DMS79 treated with DMSO at 0.1 percent for 48 hours (cell line): ENCODE results near the gene PEF1.

Experiments used
- DNase-seq: peaks from one replicate; lab custom pipeline; 2025; lab: John Stamatoyannopoulos, UW

PEF1 gene, protein sequence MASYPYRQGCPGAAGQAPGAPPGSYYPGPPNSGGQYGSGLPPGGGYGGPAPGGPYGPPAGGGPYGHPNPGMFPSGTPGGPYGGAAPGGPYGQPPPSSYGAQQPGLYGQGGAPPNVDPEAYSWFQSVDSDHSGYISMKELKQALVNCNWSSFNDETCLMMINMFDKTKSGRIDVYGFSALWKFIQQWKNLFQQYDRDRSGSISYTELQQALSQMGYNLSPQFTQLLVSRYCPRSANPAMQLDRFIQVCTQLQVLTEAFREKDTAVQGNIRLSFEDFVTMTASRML

DNA sequence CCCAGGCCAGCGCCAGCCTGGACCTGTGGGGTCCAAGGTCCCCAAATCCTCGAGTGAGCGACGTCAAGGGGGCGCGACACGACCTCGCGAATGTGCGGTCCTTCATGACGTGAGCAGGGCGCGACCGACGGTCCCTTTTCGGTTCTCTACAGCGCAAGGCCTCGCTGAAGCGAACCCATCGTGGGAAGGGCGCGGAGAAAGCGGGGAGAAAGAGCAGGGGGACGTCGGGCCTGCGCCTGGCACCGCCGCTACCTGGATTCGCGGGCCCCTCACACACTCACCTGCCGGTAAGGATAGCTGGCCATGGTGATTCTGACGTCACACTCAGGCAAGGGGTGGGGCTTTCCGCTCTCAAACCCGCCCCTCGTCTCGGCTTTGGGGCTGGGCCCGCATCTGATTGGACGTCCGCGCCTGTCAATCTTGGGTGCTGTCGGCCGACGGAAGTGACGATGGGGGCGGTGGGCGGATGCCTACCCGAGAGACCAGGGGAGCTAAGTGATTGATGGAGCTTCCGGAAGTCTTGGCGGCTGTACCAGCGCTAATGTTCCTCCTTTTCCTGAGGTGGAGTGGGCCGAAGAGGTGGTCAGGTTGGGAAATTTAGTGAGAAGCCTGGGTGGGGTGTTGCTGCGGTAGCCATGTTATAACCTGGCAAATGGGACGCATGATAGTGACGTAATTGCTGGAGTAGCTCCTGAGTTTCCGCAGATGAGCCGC, at the start of gene PEF1:
Gene PEF1 (minus strand): TSS at position 317 of the 714 bp plus-strand sequence. CDS start 12 bp downstream, at position 305.
- DNase-seq, result peak; percentile 99

DNA sequence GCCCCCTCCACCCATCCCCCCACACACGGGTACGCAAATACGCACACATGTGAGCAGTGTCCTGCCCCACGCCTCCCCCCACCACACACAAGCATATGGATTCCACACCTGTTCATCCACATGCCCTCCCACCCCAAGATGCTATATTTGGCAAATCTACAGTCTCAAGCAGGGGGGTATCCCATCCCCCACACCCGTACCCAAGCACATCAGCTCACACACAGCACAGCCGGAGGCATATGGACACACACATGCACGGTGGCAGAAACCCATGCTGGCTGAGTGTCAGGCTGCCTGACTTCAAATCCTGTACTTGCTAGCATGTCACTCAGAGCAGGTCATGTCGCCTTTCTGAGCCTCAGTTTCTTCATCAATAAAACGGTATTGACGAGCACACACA, 48.6 kb upstream of the PEF1 start:
- no peak for DNase-seq

DNA sequence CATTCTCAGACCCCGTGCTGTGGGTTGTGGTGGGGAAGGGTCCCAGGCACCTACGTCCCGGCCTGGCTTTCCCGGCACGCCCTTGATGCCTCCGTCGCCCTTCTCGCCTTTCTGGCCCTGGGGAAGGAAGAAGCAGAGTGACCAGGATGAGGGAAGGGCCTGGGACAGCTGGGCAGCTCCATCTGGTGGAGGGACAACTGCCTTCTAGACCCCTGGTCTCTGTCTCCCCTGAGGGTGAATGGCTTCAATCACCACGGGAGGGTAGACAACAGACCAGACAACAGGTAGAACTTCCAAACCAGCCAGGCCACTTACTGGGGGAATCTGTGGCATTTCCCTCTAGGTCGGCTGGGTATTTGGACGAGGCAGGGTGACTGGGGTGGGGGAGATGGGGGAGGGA, 47.3 kb upstream of the PEF1 start:
- no peak for DNase-seq

DNA sequence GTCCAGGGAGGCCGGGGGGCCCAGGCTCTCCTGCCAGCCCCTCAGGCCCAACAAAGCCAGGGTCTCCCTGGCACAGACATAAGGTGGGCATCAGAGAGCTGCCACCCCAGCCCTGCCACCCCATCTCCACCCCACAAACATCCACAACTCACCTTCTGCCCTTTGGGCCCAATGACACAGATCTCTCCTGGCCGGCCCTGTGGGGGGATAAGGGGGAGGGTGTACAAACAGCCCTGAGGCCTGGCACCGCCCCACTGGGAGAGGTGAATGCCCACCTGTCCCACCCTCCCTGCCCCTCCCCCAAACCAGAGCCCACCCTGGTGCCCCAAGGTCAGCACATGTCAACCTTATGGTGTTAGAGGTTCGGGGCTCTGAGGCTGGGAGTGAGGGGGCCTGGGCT, 46.8 kb upstream of the PEF1 start:
- no peak for DNase-seq

DNA sequence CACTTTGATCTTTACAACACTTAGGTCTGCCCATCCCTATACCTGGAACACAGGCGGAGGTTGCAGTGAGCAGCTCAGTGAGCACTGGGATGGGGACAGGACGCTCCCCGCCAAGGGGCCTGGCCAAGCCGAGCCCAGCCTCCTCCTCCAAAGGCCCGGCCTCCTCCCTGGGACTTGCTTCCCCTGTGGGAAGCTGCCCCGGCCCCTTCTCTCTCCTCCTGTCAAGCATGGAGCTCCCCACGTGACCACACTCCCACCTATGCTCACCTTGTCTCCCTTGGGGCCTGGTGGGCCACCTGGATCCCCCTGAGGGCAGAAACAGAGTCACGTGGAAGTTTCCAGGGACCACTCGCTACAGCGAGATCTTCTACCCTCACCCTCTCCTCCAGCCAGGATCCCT, 46.2 kb upstream of the PEF1 start:
- DNase-seq, result no peak

DNA sequence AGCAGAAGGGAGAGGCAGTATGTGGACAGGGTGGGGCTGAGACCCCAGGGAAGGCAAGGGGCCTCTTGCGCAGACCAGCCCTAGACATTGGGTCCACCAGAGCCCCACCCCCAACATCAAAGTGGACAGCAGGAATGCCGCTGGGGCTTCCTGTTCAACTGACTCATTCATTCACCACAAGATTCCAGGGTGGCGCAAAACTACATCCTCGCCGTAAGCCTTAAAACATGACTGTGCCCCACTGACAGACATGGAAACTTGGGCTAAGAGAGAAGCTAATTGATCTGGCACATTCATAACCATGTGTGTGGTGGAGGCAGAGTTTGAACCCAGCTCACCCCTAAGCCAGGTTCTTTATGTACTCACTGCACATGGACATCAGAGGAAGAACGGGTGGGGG, 45.2 kb upstream of the PEF1 start:
- no peak for DNase-seq

DNA sequence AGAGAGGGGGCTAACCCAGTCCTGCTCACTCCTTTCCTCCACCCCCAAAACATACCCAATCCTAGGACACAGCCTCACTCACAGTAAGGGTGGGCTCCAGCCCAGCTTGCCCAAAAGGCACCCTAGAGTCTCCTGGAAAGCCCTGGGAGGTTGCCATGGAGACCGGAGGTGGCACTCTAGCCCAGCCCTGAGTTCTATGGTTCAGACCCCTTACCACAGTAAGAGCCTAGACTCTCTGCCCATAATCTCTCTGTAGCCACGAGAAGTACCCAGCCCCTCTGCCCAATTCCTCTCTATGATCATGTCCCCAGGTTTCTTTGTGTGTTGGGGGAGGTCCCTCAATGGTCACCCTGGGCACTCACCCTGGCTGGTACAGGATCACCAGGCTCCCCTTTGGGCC, 44.7 kb upstream of the PEF1 start:
- no peak for DNase-seq

DNA sequence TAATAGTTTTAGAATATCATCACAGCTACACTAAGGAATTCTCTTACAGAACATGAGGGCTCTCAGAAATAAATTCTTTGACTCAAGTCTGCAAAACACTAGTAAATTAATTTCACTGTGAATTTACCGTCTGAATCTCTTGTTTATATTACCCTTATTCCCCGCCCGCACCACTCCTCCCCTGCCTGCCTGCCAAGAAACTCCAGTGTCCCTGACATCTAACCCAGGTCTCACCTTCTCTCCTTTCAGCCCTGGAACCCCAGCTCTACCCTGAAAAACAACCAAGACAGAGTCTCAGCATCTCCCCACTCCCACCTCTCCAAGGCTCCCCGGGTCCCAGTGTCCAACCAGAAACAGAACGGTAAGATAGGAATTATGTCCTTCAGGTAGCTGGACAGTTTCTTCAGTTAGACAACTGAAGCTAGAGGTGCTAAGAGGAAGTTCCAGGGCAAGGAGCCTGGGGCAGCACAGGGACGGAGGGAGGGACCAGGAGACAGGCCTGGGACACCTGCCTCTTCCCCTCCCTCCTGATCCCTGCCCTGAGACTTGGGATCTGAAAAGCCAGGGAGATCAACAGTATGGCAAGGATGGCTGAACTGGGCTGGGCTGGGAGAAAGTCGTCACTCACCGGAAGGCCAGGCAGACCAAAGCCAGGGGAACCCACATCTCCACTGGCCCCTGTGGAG, 43.7 kb upstream of the PEF1 start:
- DNase-seq, result no peak

DNA sequence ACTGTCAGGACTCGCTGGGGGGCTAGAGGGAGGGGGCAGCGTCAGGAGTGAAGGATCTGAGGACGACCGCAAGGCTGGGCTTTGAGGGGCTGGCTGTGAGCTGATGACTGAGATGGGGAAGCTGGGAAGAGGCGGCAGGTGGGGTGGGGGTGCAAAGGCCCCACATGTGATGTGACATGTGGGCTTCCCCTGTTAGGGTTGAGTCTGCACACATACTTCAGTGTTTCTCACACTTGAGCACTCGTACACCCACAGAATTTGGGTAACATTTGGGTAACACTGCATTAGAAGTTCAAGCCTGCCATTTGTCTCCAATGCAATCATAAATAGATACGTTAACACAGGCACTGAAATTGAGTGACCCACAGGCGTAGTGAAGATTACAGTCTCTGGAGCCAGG, 42.9 kb upstream of the PEF1 start:
- no peak for DNase-seq

DNA sequence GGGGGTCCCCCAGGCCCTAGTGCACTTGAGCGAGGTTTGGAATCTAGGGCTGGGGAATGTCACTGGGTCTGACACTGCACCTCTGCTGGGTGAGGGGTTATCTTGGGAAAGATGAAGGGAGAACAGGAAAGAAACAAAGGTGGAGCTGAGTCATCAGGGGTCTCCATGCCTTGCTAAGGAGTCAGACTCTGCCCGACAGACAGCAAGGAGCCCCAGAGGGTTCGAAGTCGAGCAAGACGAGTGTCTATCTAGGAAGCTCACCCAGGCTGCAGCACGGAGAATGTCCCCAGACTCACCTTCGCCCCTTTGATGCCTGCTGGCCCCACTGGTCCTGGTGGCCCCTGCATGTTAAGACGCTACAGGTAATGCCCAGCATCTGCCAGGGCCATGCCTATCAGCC, 41.1 kb upstream of the PEF1 start:
- DNase-seq, result no peak

DNA sequence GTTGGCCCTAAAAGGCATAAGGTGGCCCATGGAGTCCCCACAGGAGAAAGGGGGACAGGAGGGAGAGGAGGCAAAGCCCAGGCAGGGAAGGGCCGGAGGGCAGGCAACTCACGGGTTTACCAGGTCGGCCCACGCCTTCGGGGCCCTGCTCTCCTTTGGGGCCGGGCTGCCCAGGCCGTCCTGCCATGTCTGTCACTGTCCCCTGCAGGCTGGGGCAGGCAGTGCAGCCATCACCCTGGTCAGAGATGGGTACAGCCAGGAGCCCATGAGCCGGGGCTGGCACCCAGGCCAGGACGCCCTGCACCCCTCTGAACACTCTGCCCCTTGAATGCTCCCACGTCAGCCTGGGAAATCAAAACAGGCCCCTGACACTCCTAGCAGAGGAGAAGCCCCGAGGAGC, 39.3 kb upstream of the PEF1 start:
- no peak for DNase-seq

DNA sequence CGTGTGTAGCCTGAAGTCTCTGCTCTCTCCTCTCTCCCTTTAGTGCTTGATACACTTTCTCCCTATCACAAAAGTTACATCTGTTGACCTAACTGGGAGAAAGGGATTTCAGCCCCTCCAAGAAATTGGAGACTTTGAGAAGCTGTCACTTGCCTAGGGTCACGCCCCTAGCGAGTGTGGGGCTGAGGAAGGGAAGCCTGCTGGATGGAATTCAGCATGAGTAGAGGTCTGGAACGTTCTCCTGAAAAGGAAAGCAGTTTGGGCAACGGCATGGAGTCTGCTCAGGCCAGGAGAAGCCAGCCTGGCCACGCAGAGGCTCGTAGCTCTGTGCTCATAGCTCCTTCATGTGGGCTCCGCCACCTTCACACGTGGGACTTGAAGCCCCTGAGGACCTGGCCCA, 36.7 kb upstream of the PEF1 start:
- no peak for DNase-seq

DNA sequence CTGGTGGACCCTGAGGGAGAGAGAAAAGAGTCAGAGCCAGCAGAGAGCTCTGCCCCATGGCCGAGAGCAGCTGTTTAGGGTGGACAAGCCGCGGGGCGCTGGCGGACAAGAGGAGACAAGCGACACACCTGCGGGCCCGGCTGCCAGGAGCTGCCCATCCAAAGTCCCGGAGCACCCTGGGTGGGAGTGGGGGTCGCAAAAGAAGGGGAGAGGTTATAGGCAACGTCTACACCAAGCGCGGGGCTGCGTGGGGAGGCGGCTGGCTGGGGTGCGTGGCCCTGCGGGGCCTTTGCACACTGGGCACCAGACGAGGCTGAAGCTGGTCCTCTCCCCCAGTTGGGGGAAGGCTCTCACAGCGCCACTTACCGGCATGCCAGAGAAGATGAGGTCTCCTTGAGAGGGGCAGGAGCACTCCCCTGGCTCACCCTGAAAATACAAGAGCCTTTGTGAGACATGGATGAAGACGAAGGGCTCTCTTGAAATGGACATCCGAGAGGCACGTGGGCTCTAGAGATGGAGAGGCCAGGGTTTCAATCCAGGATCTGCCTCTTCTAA, 35.1 kb upstream of the PEF1 start:
- DNase-seq, result no peak

DNA sequence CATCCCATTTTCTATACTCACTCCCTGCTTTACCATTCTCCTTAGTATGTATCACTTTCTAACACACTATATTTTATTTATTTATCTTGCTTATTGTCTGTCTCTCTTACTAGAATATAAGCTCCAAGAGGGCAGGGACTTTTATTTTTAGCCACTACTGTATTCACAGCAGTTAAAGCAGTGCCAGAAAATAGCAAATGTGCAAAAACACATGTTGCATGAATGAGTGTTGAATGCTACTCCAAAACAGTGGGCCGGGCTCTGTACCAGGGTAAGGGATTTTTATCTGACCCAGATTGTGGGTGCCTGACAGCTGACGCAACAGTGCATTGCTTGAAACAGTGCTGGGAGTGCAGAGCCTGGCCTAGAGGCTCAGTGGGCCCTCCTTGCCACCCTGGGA, 34.4 kb upstream of the PEF1 start:
- DNase-seq, result no peak

DNA sequence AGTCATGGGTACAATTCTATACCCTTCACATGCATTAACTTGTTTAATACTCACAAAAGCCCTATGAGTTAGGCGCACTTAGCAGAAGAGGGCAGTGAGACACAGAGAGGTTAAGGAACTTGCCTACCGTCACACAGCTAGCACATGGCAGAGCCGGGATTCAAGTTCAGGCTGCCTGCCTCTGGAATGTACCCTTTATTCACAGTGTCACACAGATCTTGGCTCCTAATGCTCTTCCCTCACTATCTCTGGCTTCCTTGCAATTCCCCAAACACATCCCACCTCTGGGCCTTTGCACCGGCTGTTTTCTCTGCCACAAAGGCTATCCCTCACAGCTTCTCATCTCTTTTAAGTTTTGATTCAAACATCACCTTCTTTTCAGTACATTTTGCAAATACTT, 34.0 kb upstream of the PEF1 start:
- no peak for DNase-seq

DNA sequence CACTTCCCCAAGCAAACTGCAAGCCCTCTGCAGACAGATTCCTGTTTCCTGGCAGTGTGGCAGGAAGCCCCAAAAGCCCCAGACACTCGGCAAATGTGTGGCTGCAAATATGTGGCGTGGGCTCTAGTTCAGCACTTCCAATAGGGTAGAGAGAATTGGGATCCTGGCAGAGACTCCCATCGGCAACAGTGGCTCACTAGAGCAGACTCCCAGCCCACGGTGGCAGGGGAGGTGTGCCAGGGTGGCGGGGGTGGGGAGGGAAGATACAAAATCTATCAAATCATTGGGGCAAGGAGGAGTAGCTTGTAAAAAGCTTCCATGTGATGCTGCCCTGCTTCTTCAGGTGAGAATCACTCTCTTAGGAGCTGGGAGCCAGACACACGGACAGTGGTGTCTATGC, 33.3 kb upstream of the PEF1 start:
- DNase-seq, result no peak

DNA sequence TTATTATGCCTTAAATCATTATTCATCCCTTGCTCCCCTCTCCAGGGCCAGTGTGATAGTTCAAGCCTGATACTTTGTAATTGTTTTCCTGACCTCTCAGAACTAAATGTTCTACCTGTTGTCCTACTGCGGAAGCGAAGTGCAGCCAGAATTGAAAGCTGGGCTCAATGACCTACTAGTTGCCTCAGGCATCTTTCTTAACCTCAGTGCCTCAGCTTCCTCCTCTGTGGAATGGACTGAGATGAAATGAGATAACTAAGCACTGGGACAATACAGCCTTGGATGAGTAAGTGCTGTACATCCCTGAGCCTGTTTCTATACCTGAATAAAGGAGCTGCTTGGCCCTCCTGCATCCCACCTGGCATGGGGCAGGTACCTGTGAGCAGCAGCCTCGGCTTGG, 32.7 kb upstream of the PEF1 start:
- DNase-seq, result no peak

DNA sequence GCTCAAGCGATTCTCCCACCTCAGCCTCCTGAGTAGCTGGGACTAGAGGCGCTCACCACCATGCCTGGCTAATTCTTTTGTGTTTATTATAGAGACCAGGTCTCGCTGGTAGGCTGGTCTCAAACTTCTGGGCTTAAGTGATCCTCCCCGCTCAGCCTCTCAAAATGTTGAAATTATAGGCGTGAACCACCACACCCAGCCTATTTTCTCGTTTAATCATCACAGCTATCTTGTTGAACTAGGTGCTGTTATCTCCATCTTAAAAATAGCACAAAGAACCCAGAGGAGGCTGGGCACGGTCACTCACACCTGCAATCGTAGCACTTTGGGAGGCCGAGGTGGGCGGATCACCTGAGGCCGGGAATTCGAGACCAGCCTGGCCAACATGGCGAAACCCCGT, 31.1 kb upstream of the PEF1 start:
- no peak for DNase-seq

DNA sequence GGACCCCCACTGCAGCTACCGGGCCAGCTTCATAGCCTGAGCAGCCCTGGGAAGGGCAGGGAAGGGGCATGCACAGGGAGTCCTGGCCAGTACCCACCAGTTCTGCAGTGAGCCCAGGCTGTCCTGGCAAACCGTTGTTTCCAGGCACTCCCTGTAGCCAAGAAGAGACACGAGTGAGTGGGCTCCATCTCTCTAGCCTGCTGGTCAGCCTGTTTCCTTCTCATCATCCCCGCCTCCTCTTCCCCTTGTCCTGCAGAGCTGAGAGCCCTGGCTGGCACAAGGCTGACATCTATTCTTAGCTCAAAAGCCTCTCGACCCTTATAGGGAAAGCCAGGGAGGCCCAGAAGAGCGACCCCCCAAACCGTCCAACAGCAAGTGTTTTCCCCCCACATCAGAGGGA, 30.5 kb upstream of the PEF1 start:
- DNase-seq, result no peak

DNA sequence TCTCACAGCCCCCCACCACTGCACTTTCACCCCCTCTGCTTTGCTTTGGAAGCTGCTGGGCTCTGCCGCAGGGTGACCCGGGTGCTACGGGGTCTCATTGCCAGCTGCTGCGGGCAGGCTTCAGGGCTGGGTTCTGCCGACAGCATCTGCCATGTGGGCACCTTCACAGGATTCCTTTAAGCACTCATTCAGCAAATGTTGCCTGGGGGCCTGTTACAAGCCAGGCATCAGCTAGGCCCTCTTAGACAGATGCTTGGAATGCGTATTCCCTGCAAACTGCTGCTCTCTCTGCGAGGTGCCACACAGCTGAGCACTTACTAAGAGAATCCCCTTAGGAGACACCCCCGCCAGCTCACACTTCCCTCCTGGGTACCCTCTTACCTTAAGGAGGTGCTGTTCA, 29.9 kb upstream of the PEF1 start:
- peak; percentile 49 for DNase-seq

DNA sequence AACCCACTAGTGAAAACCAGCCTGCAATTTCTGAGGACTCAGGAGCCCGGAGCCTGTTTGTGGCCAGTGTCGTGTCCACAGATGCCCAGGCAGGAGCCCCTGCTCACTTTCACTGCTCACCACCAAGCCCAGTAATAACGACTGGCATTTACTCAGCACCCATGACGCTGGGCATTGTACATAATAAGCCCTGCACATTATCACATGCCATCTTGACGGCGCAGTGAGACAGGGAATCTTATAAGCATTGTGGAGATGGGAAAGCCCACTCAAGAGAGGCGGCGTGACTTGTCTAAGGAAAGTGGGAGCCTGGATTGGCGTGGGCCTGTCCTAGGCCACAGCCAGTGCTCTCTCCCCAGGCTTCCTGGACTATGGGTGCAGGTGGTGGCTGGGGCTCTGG, 28.8 kb upstream of the PEF1 start:
- DNase-seq, result no peak

DNA sequence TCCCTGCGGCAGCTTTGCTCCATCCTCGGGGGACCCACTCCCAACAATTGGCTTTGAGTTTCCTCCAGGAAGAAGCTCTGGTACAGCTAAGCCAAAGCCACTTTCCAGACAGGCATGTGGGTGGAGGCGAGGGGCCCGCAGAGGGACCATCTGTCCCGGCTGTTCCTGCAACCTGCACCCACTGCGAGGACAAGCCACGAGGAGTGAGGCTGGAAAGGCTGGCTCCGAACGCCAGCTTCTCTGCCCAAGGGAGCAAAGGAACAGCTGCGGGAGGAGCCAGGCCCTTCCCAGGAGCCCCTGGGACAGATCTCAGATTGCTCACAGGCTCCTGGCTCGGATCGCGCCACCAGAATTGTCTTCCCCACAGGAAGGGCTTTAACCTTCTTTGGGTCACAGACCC, 28.3 kb upstream of the PEF1 start:
- no peak for DNase-seq

DNA sequence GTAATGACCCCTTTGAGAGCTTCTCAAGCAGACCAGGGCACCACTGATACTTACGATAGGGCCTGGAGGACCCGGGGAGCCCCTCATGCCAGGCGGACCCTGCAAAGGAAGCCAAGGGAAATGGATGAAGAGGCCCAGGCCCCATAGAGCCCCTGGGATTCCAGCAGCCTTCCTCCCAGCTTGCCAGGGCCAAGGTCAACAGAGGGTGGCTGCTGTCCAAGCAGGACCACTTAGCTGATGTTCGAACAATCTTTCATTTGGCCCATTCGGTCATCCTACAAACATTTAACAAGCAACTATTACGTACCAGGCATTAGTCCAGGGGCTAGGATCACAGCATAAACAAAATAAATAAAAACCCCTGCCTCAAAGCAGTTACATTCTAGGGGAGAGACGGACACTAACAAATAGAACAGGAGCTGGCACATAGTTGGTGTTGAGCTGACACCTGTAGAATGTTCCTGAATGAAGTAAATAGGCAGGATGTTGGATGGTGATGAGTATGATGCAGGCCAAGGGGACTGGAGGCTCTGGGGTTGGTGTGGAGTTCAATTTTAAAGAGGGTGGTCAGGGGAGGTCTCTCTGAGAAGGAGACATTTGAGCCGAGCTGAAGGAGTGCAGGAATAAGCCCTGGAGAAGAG, 27.0 kb upstream of the PEF1 start:
- no peak for DNase-seq
